CD14-positive monocyte (primary cell): ENCODE data around the gene GDF9. TPM values are rescaled to one million over a fixed set of nuclear protein-coding genes. Genes with fewer than 3 reads are reported as not detected.

Source experiments
- DNase-seq, 3 donors: peaks; one replicate each; pipeline ENCODE4 v3.0.0-alpha.2; 2011 to 2022
- H2AFZ ChIP-seq: 2 replicates; pipeline ENCODE4 v1.6.0; 2012; ENCODE audit warnings: mild to moderate bottlenecking, low read depth, low read length, inconsistent platforms; ENCODE audit not compliant: insufficient read depth, poor library complexity, severe bottlenecking
- H3K27ac ChIP-seq, 2 donors: 1 replicate in 1 of 2; 2 replicates in 1 of 2; pipeline ENCODE4 v1.5.1; 2012 to 2013; ENCODE audit warnings: low read length in 2 of 2, control low read depth in 1 of 2, inconsistent platforms in 1 of 2, low read depth in 1 of 2, mild to moderate bottlenecking in 1 of 2
- H3K27me3 ChIP-seq, 2 donors: one replicate each; pipeline versions ENCODE4 v1.6.0 to v1.6.1; 2011 to 2013; ENCODE audit warnings: low read length in 2 of 2; ENCODE audit not compliant: control insufficient read depth in 2 of 2, insufficient read depth in 2 of 2
- H3K36me3 ChIP-seq, 2 donors: replicated peaks in 1 of 2; 1 replicate in 1 of 2; 2 replicates in 1 of 2; pipeline versions ENCODE4 v1.5.1 to v1.6.1; 2012 to 2013; ENCODE audit warnings: low read length in 2 of 2, control low read depth in 1 of 2, inconsistent platforms in 1 of 2, mild to moderate bottlenecking in 1 of 2; ENCODE audit not compliant: insufficient read depth in 2 of 2, control insufficient read depth in 1 of 2
- H3K4me1 ChIP-seq, 2 donors: 1 replicate in 1 of 2; 2 replicates in 1 of 2; pipeline versions ENCODE4 v1.5.1 to v1.6.1; 2012 to 2013; ENCODE audit warnings: low read length in 2 of 2, control low read depth in 1 of 2, inconsistent platforms in 1 of 2, mild to moderate bottlenecking in 1 of 2, moderate library complexity in 1 of 2; ENCODE audit not compliant: insufficient read depth in 2 of 2, control insufficient read depth in 1 of 2
- H3K4me2 ChIP-seq: replicated peaks from 2 replicates; pipeline ENCODE3; 2012; ENCODE audit warnings: low read length, moderate library complexity, mild to moderate bottlenecking; ENCODE audit not compliant: poor library complexity, severe bottlenecking; ENCODE audit errors: extremely low read depth
- H3K4me3 ChIP-seq, 3 experiments: fragments of 200-600 bp in 1 of 3; sonication (generic) in 1 of 3; replicated peaks in 1 of 3; 1 replicate in 2 of 3; 2 replicates in 1 of 3; pipeline ENCODE4 v1.5.1; 2011 to 2013; ENCODE audit warnings: low read length in 3 of 3, mild to moderate bottlenecking in 3 of 3, control low read depth in 2 of 3, low read depth in 2 of 3, inconsistent platforms in 1 of 3, moderate library complexity in 1 of 3
- H3K79me2 ChIP-seq: 2 replicates; pipeline ENCODE4 v1.6.0; 2012; ENCODE audit warnings: mild to moderate bottlenecking, control low read depth, inconsistent platforms, low read length, moderate library complexity; ENCODE audit not compliant: insufficient read depth
- H3K9ac ChIP-seq: 2 replicates; pipeline ENCODE4 v1.6.0; 2017; ENCODE audit warnings: low read length, mild to moderate bottlenecking; ENCODE audit not compliant: insufficient read depth, poor library complexity, severe bottlenecking
- H3K9me3 ChIP-seq, 2 donors: replicated peaks in 1 of 2; 1 replicate in 1 of 2; 2 replicates in 1 of 2; pipeline versions ENCODE4 v1.5.1 to v1.6.1; 2012 to 2013; ENCODE audit warnings: low read length in 2 of 2, control low read depth in 1 of 2; ENCODE audit not compliant: control insufficient read depth in 1 of 2, insufficient read depth in 1 of 2
- H4K20me1 ChIP-seq: 2 replicates; pipeline ENCODE4 v1.6.0; 2012; ENCODE audit warnings: mild to moderate bottlenecking, low read length, control low read depth, moderate library complexity; ENCODE audit not compliant: insufficient read depth
- H3K27ac Mint-ChIP-seq, 7 donors: one replicate each; pipeline ENCODE4 v1.8.0; 2020; ENCODE audit warnings: mild to moderate bottlenecking in 7 of 7, mixed read lengths in 7 of 7, moderate library complexity in 6 of 7, inconsistent platforms in 2 of 7
- H3K27me3 Mint-ChIP-seq, 3 donors: one replicate each; pipeline ENCODE4 v1.8.0; 2021 to 2022; ENCODE audit warnings: low read depth in 3 of 3, mild to moderate bottlenecking in 3 of 3, mixed read lengths in 3 of 3, moderate library complexity in 3 of 3, inconsistent platforms in 1 of 3
- H3K36me3 Mint-ChIP-seq, 2 donors: one replicate each; pipeline ENCODE4 v1.8.0; 2020; ENCODE audit warnings: mixed read lengths in 2 of 2, inconsistent platforms in 1 of 2, mild to moderate bottlenecking in 1 of 2
- H3K4me1 Mint-ChIP-seq: one replicate; pipeline ENCODE4 v1.8.0; 2020; ENCODE audit warnings: mild to moderate bottlenecking, mixed read lengths
- H3K4me3 Mint-ChIP-seq, 2 donors: one replicate each; pipeline ENCODE4 v1.8.0; 2020; ENCODE audit warnings: mild to moderate bottlenecking in 2 of 2, mixed read lengths in 2 of 2, moderate library complexity in 1 of 2
- H3K9me3 Mint-ChIP-seq, 7 donors: one replicate each; pipeline ENCODE4 v1.8.0; 2020 to 2022; ENCODE audit warnings: mixed read lengths in 7 of 7, mild to moderate bottlenecking in 6 of 7, moderate library complexity in 6 of 7, inconsistent platforms in 2 of 7
- WGBS: methylation state at CpG from one replicate; pipeline ENCODE4 v1.1.5; 2013; ENCODE audit warnings: missing lambda C conversion rate; ENCODE audit not compliant: insufficient coverage; 5-methylcytosine and 5-hydroxymethylcytosine counted together
- intact Hi-C, 2 donors: fragments of 100-400 bp; cut with micrococcal nuclease; formaldehyde crosslinking; loops; one replicate each; pipeline versions ENCODE4 v1.15.0 to v1.15.1; 2023
- polyA plus RNA-seq, 3 donors: library from polyadenylated mRNA; depleted of rRNA in 1 of 3; unstranded in 2 of 3; stranded (reverse) in 1 of 3; fragments of 300-500 nt in 2 of 3; fragments of >200 nt in 1 of 3; fragmentation: Illumina TruSeq in 2 of 3; gene quantifications; 1 replicate in 2 of 3; 2 replicates in 1 of 3; pipeline ENCODE4 v1.2.3, GENCODE V29; 2012 to 2021
- TF ChIP-seq, protein P1 (sequence below): fragments of 200-600 bp; IDR thresholded peaks from one replicate; pipeline ENCODE4 v1.8.0; 2022; ENCODE audit warnings: antibody characterized with exemption, mild to moderate bottlenecking

The GDF9 gene
- polyA plus RNA-seq, 3 donors, result 0.55 TPM; not detected in 2

DNA sequence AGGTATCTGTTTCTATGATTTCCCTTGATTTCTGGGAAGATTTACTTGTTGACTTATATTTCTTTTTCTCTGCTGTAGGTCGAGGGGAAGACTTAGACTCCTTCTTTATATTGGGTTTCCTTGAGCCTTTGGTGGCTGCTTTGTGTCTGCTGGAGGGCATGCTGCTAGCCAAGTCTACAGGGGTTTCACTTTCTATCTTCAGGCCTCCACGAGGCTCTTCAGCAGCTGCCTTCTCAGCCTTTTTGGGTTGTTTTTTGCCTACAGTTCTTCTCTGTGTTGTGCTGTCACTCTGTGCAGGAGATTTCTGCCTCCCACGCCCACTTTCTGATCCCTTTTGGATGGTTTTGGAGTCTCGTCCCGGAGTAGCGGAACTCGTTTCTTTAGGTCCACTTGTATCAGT, 30.4 kb upstream of the GDF9 start:
- Histone ChIP-seq H3K27me3 (no peaks in the 10 kb centered on the region), H3K4me2 (no peak overlapping the region), H3K4me1 (no peaks in the 10 kb centered on the region), H3K4me3 (no peak overlapping the region), H3K9ac (no peak overlapping the region), H3K36me3 (peaks cover 88 to 99% of the 10 kb centered on the region in 2 donors), H4K20me1 (peaks cover 5% of the 10 kb centered on the region), H3K27ac (no peak overlapping the region), H2AFZ (no peak overlapping the region), H3K79me2 (no peaks in the 10 kb centered on the region), H3K9me3 (no peaks in the 10 kb centered on the region)
- intact Hi-C loops, result no loop called here
- no peaks in the 10 kb centered on the region for H3K27me3 Mint-ChIP-seq
- peaks cover 80 to 84% of the 10 kb centered on the region in 2 donors for H3K36me3 Mint-ChIP-seq
- no peak for DNase-seq
- no peak overlapping the region for H3K4me3 Mint-ChIP-seq
- WGBS, result 100% methylated on average over 2 of the region's 7 CpGs
- H3K4me1 Mint-ChIP-seq, result no peaks in the 10 kb centered on the region
- TF ChIP-seq, protein P1, sequence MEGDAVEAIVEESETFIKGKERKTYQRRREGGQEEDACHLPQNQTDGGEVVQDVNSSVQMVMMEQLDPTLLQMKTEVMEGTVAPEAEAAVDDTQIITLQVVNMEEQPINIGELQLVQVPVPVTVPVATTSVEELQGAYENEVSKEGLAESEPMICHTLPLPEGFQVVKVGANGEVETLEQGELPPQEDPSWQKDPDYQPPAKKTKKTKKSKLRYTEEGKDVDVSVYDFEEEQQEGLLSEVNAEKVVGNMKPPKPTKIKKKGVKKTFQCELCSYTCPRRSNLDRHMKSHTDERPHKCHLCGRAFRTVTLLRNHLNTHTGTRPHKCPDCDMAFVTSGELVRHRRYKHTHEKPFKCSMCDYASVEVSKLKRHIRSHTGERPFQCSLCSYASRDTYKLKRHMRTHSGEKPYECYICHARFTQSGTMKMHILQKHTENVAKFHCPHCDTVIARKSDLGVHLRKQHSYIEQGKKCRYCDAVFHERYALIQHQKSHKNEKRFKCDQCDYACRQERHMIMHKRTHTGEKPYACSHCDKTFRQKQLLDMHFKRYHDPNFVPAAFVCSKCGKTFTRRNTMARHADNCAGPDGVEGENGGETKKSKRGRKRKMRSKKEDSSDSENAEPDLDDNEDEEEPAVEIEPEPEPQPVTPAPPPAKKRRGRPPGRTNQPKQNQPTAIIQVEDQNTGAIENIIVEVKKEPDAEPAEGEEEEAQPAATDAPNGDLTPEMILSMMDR, result no peak
- H3K9me3 Mint-ChIP-seq, result no peaks in the 10 kb centered on the region
- H3K27ac Mint-ChIP-seq, result peak overlapping the region in 2 of 7 donors; percentile 2 to 27

DNA sequence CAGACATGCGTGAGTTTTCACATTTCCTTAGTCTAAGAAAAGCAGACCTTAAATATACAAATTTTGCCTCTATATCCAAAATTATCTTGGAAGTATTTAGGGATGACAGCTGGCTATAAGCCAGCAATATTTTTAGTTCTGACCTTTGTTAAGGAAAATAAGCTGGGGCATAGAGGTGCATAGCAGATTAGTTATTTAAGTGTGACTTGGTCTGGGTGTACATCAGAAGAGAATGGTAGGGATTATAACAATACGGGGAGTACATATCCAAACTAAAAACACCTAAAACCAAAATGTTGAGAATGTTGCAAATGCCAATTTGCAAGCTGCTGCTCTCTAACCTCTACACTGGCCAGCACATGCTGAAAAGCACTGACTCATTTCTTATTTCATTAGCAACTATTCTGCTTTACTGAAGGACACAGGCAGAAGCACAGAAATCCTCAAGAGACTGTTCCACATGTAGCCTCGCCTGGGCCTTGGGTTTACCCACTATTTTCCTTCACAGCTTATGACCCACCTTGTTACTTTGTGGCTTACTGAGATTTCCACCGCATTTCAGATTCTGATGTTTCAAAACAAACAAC, 29.5 kb upstream of the GDF9 start:
- Histone ChIP-seq H3K9me3 (no peaks in the 10 kb centered on the region), H2AFZ (no peak overlapping the region), H3K27ac (no peak overlapping the region), H3K4me2 (no peak overlapping the region), H3K36me3 (peaks cover 89 to 97% of the 10 kb centered on the region in 2 donors), H3K27me3 (no peaks in the 10 kb centered on the region), H3K9ac (no peak overlapping the region), H3K4me1 (no peaks in the 10 kb centered on the region), H3K79me2 (no peaks in the 10 kb centered on the region), H3K4me3 (no peak overlapping the region), H4K20me1 (peaks cover 5% of the 10 kb centered on the region)
- Mint-ChIP-seq H3K27ac (no peak overlapping the region), H3K9me3 (no peaks in the 10 kb centered on the region), H3K4me3 (no peak overlapping the region), H3K4me1 (no peaks in the 10 kb centered on the region), H3K36me3 (peaks cover 75 to 83% of the 10 kb centered on the region in 2 donors), H3K27me3 (no peaks in the 10 kb centered on the region)
- DNase-seq, result no peak
- intact Hi-C loops, result no loop called here
- WGBS, result 100% methylated on average over 2 of the region's 4 CpGs
- TF ChIP-seq, protein P1, result no peak
